Natural killer cell treated with Interleukin-12 subunit alpha and Interleukin-12 subunit beta and Interleukin-15 and Interleukin-18, amount 100 ng/mL, for 72 hours (primary cell): ENCODE results near the gene KRTAP1-3. TPM values are rescaled to one million over a fixed set of nuclear protein-coding genes. Genes with fewer than 3 reads are reported as not detected.

Experiments
- ATAC-seq, 2 donors: fragments of 150-1000 bp; cut with Tn5 transposase in 1 of 2; sonication (Bioruptor Pico), chemical (Tn5 transposase) in 1 of 2; 2 replicates each; pipeline ENCODE4 v1.10.0; 2021
- DNase-seq: peaks from one replicate; pipeline ENCODE4 v3.0.0; 2022; ENCODE audit warnings: low spot score
- H3K27ac Mint-ChIP-seq, 2 donors: 1 replicate in 1 of 2; 2 replicates in 1 of 2; pipeline ENCODE4 v1.8.0; 2022; ENCODE audit warnings: mixed read lengths in 2 of 2, mild to moderate bottlenecking in 1 of 2, moderate library complexity in 1 of 2
- H3K27me3 Mint-ChIP-seq, 2 donors: 1 replicate in 1 of 2; 2 replicates in 1 of 2; pipeline ENCODE4 v1.8.0; 2022; ENCODE audit warnings: mixed read lengths in 2 of 2
- H3K36me3 Mint-ChIP-seq: one replicate; pipeline ENCODE4 v1.8.0; 2022; ENCODE audit warnings: mixed read lengths
- H3K4me1 Mint-ChIP-seq, 2 donors: 1 replicate in 1 of 2; 2 replicates in 1 of 2; pipeline ENCODE4 v1.8.0; 2022; ENCODE audit warnings: low read depth in 2 of 2, mixed read lengths in 2 of 2, mild to moderate bottlenecking in 1 of 2
- H3K4me3 Mint-ChIP-seq: one replicate; pipeline ENCODE4 v1.8.0; 2022; ENCODE audit warnings: mixed read lengths
- H3K9me3 Mint-ChIP-seq: 2 replicates; pipeline ENCODE4 v1.8.0; 2022; ENCODE audit warnings: mixed read lengths
- total RNA-seq, 2 donors: library from RNA; stranded (reverse); gene quantifications; one replicate each; pipeline ENCODE4 v1.2.3, GENCODE V29; 2022

Gene KRTAP1-3
- total RNA-seq, 2 donors from 2014 or later = not detected

DNA sequence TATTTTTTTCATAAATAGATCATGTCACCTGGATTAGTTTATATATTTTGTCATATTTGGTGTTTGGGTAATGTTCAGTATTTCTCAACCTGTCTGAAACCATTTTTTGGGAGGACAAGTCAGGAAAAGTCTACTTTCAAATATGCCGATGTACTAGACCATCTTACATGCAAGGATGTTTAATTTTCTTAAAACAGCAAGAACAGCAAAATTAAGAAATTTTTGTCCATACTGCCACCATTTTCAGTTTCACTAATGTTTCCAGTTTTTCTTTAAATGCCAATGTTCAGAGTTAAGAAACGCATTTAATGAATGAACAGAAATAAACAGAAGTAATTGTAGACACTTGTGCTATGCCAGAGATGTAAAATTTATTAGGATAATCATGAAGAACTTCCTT, 41.6 kb downstream of the KRTAP1-3 start:
- H3K27me3 Mint-ChIP-seq = peaks cover 34 to 63% of the 10 kb centered on the region in 2 donors

DNA sequence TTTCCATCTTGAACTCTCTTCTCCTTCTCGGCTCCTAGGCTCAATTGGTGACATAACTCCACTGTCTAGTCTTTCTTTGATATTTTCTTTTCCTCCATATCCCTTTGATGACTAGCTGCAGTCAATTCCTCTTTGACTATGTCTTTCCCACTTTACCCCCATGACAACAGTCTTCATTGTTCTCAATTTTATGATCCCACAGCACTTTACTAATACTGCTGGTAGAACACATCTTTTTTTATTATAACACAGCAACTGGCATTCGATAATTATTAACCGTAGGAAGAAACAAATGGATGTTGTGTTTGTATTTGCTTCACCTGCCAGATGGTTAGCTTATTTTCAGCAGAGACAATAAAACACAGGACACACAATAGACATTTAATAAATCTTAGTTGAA, 42.0 kb downstream of the KRTAP1-3 start:
- Mint-ChIP-seq H3K27ac (no peak overlapping the region), H3K4me1 (no peaks in the 10 kb centered on the region), H3K4me3 (no peak overlapping the region), H3K27me3 (peaks cover 34 to 65% of the 10 kb centered on the region in 2 donors), H3K36me3 (no peaks in the 10 kb centered on the region), H3K9me3 (no peaks in the 10 kb centered on the region)
- ATAC-seq (no peak), DNase-seq (no peak)

More for the DNA sequence above, 41.6 kb downstream of the KRTAP1-3 start:
- ATAC-seq (no peak), DNase-seq (no peak)
- no peak overlapping the region for H3K27ac Mint-ChIP-seq
- no peaks in the 10 kb centered on the region for H3K4me1 Mint-ChIP-seq
- no peak overlapping the region for H3K4me3 Mint-ChIP-seq
- no peaks in the 10 kb centered on the region for H3K36me3 Mint-ChIP-seq
- no peaks in the 10 kb centered on the region for H3K9me3 Mint-ChIP-seq

GRCh38 chr17:40986920-40987319, 47.8 kb downstream of the KRTAP1-3 start:
- Mint-ChIP-seq H3K9me3 (no peaks in the 10 kb centered on the region), H3K36me3 (no peaks in the 10 kb centered on the region), H3K27me3 (peaks cover 23 to 36% of the 10 kb centered on the region in 2 donors), H3K27ac (no peak overlapping the region), H3K4me1 (no peaks in the 10 kb centered on the region), H3K4me3 (no peak overlapping the region)
- DNase-seq (no peak), ATAC-seq (no peak)

DNA sequence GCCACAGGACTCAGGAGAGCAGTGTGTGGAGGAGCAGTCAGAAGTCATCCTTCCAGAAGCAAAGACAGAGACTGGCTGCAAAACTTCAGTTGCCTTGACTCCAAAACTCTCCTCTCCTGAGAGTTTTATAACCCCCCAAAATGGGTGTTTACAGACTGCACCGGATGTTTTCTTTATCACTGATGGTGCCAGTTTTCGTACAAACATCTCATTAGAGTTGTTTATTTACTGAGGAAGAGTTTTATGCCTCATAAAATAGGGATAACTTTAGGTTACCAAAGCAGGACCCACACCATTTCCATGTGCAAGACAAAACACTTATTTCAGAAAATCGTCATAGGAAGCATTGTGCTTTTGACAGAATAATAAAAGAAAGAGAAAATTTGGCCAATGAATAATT, 50.4 kb downstream of the KRTAP1-3 start, which contains the start of gene KRT40:
Gene KRT40, minus strand, starts transcription at position 101 of the 400 bp plus-strand sequence. Its CDS starts 53 bp downstream, at position 48.
- no peaks in the 10 kb centered on the region for H3K9me3 Mint-ChIP-seq
- H3K36me3 Mint-ChIP-seq = no peaks in the 10 kb centered on the region
- H3K4me3 Mint-ChIP-seq = no peak within 1 kb of the TSS
- peaks cover 22 to 30% of the 10 kb centered on the region in 2 donors for H3K27me3 Mint-ChIP-seq
- no peak for ATAC-seq
- no peak for DNase-seq
- H3K4me1 Mint-ChIP-seq = no peaks in the 10 kb centered on the region
- no peak within 1 kb of the TSS for H3K27ac Mint-ChIP-seq

Other genes starting within 250 kb of the KRTAP1-3 start
- gene KRT28, start 234.9 kb downstream of the KRTAP1-3 start, total RNA-seq = not detected
- 10 to 100 TPM; 26.8 to 42.3 TPM for gene KRT10, start 212.3 kb downstream of the KRTAP1-3 start, total RNA-seq
- not detected for gene KRT12, start 167.7 kb downstream of the KRTAP1-3 start, total RNA-seq
- not detected for gene KRT20, start 149.6 kb downstream of the KRTAP1-3 start, total RNA-seq
- gene KRT23, start 97.2 kb downstream of the KRTAP1-3 start, total RNA-seq = not detected
- gene KRT39, start 67.9 kb downstream of the KRTAP1-3 start, total RNA-seq = not detected
- not detected for gene KRT40, start 50.5 kb downstream of the KRTAP1-3 start, total RNA-seq
- not detected for gene KRTAP3-3, start 40.7 kb downstream of the KRTAP1-3 start, total RNA-seq
- not detected for gene KRTAP3-2, start 35.0 kb downstream of the KRTAP1-3 start, total RNA-seq
- gene KRTAP3-1, start 25.7 kb downstream of the KRTAP1-3 start, total RNA-seq = not detected
- gene KRTAP1-5, start 7.7 kb downstream of the KRTAP1-3 start, total RNA-seq = not detected
- gene KRTAP1-4, start 4.7 kb downstream of the KRTAP1-3 start, total RNA-seq = not detected
- not detected for gene KRTAP1-1, start 6.6 kb upstream of the KRTAP1-3 start, total RNA-seq
- gene KRTAP2-1, start 12.4 kb upstream of the KRTAP1-3 start, total RNA-seq = not detected
- gene KRTAP2-2, start 20.4 kb upstream of the KRTAP1-3 start, total RNA-seq = not detected
- not detected for gene KRTAP2-3, start 25.2 kb upstream of the KRTAP1-3 start, total RNA-seq
- gene KRTAP2-4, start 31.0 kb upstream of the KRTAP1-3 start, total RNA-seq = not detected
- gene KRTAP4-7, start 49.3 kb upstream of the KRTAP1-3 start, total RNA-seq = not detected
- gene KRTAP4-8, start 63.3 kb upstream of the KRTAP1-3 start, total RNA-seq = not detected
- gene KRTAP4-16, start 67.3 kb upstream of the KRTAP1-3 start, total RNA-seq = not detected
- gene KRTAP4-9, start 70.5 kb upstream of the KRTAP1-3 start, total RNA-seq = not detected
- gene KRTAP4-11, start 83.5 kb upstream of the KRTAP1-3 start, total RNA-seq = not detected
- gene KRTAP4-12, start 89.3 kb upstream of the KRTAP1-3 start, total RNA-seq = not detected
- gene KRTAP4-6, start 105.7 kb upstream of the KRTAP1-3 start, total RNA-seq = not detected
- gene KRTAP4-5, start 115.0 kb upstream of the KRTAP1-3 start, total RNA-seq = not detected
- gene KRTAP4-4, start 125.9 kb upstream of the KRTAP1-3 start, total RNA-seq = not detected
- gene KRTAP4-3, start 133.3 kb upstream of the KRTAP1-3 start, total RNA-seq = not detected
- gene KRTAP4-2, start 143.3 kb upstream of the KRTAP1-3 start, total RNA-seq = not detected
- gene KRTAP4-1, start 150.0 kb upstream of the KRTAP1-3 start, total RNA-seq = not detected
- gene KRTAP9-1, start 155.0 kb upstream of the KRTAP1-3 start, total RNA-seq = not detected
- not detected for gene KRTAP9-2, start 191.8 kb upstream of the KRTAP1-3 start, total RNA-seq
- not detected for gene KRTAP9-3, start 197.6 kb upstream of the KRTAP1-3 start, total RNA-seq
- not detected for gene KRTAP9-8, start 203.1 kb upstream of the KRTAP1-3 start, total RNA-seq
- not detected for gene KRTAP9-4, start 214.8 kb upstream of the KRTAP1-3 start, total RNA-seq
- gene KRTAP9-9, start 220.5 kb upstream of the KRTAP1-3 start, total RNA-seq = not detected
- not detected for gene KRTAP9-6, start 230.5 kb upstream of the KRTAP1-3 start, total RNA-seq
- gene KRTAP9-7, start 240.8 kb upstream of the KRTAP1-3 start, total RNA-seq = not detected